Occipital lobe (tissue), 2 donors: Measurements from ENCODE around the gene PRDM15. TPM values are rescaled to one million over a fixed set of nuclear protein-coding genes. Genes with fewer than 3 reads are reported as not detected.

Experiments
- DNase-seq: peaks from one replicate; lab custom pipeline; 2025; lab: John Stamatoyannopoulos, UW
- total RNA-seq: library from RNA; depleted of rRNA; stranded (reverse); fragments of >200 nt; gene quantifications from one replicate; pipeline ENCODE4 v1.2.3, GENCODE V29; 2014

PRDM15 gene
- total RNA-seq, 1 donor from 2014 or later: 6.7 TPM

- DNase-seq: no peak
Measured at GRCh38 chr21:41825216-41825615, 53.9 kb downstream of the PRDM15 start.

DNA sequence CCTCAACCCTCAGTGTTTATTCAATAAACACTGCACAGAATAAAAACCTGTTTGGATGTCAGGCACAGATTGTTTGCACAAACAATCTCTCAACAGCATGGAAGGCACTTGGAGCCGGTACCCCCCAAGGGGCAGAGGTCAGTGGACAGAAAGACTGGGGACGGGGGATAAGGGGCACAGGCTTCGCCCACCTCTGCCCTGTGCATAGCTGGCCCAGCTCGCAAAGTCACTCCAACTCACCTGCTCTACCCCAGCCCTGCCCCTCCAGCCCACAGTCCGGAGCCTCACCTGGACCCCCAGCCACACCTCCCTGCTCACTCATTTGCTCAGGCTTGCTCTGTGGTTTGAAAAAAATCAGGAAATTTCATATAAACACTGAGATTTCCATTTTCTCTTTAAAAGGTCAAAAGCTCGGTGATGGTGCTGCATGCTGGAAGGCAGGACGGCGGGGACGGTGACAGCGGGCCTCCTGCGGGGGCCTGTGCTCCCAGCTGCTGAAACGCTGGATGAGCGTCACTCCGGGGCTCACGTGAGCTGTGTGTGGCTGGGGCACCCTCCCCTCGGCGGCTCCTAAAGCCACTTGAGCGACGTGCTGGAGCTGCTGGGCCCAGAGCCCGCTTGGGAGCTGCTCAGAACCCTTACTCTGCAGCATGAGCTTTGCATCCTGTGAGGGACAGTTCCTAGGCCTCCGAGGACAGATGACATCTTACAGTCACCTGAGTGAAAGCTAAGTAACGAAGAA is 54.5 kb downstream of the PRDM15 start:
- no peak for DNase-seq

- no peak for DNase-seq
Measured at GRCh38 chr21:41823906-41824305, 55.2 kb downstream of the PRDM15 start.

DNA sequence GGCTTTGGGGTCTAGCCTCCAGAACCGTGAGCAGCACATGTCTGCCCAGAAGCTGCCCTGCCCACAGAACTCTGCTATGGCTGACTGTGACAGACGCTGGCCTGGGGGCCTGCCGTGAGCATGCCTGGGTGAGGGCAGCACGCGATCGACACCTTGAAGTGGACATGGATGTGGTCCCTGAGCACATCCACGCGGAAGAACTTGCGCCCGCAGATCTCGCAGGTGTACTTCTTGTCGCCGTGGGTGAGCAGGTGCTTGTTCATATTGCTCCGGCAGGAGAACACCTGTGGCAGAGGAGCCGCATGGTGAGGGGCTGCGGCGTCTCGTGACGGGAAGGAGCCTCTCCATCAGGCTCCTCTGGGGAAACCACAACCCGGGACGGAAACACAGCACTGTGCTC is 56.0 kb downstream of the PRDM15 start:
- no peak for DNase-seq

DNA sequence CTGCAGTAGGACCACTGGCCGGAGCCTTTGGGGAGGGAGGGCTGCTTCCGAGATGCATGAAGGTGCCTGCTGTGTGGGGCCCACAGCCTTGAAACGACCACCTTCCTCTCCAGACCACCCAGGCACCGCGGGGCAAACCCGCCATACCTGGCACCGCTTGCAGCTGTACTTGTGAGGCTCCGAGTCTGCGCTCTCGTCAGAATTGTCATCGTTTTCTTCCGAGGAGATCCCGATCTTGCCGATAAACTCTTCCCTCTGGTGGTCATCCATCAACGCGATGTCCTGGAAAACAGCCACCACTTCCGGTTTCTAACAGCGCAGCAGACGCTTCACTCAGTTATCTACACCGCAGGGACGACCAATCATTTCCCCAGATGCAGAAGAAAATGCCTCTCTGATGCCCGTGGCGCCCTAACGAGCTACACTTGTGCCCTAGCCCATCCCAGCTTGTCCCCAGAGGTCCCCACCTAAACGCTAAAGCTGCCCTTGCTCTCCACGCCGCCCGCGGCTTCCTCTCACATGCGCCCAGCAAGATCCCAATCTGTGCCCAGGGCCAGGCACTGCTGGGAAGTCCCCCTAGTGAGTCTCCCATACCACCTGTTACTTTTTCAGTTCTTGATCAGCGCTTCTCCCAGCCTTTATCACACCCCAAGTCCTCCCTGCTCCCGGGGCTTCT is 57.2 kb downstream of the PRDM15 start:
- no peak for DNase-seq

- no peak for DNase-seq
Measured at GRCh38 chr21:41821081-41821755, 57.9 kb downstream of the PRDM15 start.

GRCh38 chr21:41820384-41821080 is 58.6 kb downstream of the PRDM15 start:
- no peak for DNase-seq

DNA sequence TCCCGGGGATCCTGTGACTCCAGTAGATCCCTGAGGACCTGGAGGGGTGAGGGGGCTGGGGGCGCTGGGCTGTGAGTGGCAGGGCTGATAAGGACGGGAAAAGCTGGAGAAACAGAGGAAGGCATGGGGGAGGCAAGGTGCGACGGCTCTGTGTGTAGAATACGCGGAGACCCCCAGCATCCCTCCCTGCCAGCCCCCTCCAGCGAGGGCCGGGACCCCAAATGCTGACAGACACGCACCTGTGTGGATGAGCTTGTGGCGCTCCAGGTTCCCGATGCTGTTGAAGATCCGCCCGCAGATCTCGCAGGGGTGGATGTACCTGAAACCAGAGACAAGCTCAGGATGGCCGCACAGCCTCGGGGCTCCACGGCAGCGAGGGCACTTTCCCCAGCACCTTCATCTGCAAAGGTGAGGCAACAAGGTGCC is 59.3 kb downstream of the PRDM15 start:
- DNase-seq: no peak

GRCh38 chr21:41819236-41819855 is 59.8 kb downstream of the PRDM15 start:
- no peak for DNase-seq

DNA sequence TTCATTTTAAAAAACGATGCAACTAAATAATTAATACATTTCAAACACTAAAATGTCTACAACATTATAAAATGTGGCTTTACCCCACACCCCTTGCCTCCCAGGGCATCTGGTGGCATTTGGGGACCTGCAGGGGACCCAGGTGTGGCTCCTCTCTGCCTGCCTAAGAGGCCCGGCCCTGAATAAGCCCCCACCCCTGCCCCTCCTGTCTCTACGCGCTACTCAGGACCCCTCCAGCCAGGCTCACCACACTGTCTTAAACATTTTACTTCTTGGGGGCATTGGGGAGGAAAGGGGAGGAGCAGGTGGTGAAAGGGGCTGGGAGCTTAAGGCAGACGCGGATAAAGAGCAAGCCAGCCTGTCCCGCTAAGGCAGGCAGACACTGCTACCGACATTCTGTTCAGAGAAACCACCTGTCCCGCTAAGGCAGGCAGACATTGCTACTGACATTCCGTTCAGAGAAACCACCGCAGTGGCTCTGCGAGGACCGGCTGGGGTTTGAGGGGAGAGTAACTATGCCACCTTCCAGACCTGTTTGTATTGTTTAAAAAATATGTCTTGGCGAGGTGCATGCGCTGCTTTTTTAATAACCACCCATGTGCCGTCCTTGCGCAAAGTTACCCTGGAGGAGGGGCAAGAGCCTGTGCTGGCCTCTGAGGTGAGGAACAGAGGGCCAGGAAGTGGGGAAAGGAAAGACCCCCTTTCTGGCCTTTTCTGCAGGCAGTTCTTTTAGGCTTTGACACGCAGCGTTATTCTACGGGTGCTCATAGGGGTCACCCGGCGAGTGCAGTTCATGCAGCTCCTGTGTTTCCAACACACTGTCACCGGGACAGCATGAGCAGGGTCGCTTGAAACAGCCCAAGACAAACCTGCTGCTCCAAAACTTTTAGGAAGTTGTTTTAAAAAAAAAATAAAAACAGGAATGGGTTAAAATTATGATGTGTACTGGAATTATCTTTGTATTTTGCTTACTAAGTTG is 61.0 kb downstream of the PRDM15 start:
- DNase-seq: no peak

- peak; percentile 15 for DNase-seq
Measured at GRCh38 chr21:41817228-41817627, 61.9 kb downstream of the PRDM15 start.

DNA sequence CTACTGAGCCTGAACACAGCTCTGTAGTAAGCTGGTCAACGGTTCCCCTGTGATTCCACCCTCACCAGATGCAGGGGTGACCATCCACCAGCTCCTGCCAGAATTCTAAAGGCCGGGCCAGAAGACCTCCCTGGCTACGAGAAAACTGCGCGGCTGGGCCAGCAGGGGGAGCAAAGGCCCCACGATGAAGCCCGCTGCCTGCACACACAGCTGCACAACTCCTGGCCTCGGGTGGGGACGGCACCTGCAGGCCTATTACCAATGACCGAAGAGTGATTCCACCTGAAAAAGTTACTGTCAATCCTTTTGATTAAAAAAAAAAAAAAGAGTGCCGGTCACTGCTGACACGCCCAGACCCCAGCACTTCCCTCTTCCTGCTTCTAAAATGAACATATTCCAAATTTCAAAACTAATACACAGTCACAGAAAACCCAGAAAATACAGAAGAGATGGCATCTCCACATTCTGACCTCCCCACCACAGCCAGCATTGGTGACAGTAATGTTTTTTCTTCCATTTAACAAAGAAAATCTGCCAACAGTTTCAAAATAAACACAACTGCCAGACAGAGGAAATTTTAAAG is 62.5 kb downstream of the PRDM15 start:
- peak; percentile 23 for DNase-seq

DNA sequence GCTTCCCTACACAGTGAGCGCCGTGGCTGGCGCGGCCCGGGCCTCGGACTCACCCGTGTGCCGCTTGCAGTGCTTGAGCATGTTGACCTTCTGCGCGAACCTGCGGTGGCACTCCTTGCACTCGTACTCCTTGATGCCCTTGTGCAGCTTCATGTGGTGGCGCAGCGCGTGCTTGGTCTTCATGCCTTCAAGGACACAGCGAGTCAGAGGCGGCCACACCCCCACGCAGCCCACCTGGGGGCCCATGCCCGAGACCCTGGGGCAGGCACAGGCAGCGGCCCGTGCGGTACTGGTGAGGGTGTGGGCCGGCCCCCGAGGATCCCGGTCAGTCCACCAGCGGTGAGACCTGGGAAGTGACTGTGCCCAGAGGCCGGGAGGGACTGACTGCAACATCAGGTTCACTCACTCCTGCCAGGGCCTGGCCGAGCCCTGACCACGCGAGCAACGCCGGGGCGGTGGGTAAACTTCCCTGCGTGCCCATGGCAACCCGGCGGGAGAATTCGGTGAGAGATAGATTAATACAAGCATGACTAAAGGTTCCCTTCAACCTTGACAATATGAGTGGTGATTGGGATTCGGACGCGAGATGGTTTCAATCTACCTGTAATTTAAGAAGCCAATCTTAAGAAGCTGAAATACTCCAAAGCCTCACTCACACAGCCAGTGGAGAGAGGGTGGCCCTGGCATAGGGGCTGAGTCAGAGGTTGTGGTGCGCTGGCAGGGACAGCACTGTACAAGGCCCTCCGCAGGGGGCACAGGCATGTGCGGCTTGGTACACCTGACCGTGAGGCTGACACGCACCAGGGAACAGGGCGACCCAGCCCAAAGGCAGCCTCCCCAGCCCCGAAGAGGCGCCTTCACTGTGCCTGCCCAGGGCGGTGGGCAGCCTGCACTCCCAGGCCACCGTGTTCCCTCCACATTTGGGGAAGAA is 63.2 kb downstream of the PRDM15 start:
- DNase-seq: no peak

DNA sequence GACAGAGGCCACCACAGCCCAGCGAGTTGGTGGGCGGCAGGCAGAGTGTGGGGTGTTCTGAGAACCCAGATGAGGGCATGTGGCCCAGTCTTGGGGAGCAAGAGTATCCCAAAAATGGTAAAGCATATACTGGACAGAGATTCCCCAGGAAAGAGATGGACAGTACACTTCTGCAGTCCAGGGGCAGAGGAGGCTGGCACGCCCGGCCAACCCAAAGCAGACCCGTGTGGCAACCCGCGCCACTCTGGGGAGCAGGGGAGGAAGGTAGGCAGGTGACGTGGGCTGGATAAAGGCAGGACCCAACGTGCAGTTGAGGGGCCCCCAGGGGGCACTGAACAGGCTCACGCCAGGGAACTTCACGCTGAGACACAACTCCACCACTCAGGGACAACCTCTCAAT is 65.9 kb downstream of the PRDM15 start:
- DNase-seq: no peak

DNA sequence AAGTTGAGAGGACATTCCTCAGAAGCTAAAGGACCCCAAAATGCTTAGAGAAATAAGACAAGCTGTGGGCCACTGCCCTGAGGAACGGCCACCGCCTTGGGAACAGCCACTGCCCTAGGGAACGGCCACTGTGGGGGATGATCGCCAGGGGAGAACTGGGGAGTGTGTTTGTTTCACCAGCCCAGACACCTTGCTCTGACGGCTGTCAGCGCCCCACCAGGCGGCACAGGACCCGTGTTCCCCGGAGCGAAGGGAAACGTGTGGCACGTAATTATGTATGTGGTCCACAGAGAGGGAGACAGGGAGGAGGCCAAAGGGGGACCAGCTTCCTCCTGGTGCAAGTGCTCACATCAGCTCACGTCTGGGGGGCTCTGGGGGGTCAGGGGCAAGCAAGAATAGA is 66.5 kb downstream of the PRDM15 start:
- no peak for DNase-seq

DNA sequence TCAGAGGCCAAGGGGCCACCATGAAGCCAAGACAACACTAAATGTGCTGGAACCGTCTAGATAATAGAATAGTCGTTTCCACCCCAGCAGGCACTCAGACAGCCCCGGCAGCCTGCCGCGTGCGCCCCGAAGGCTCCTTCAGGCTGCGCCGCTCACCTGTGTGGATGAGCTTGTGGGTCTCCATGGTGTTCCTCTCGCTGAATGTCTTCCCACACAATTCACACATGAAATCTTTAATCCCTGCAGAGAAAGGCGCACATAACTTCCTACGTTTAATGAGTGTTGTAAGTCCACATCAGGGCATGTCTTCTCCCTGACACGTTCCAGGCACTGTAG is 68.6 kb downstream of the PRDM15 start:
- DNase-seq: no peak

DNA sequence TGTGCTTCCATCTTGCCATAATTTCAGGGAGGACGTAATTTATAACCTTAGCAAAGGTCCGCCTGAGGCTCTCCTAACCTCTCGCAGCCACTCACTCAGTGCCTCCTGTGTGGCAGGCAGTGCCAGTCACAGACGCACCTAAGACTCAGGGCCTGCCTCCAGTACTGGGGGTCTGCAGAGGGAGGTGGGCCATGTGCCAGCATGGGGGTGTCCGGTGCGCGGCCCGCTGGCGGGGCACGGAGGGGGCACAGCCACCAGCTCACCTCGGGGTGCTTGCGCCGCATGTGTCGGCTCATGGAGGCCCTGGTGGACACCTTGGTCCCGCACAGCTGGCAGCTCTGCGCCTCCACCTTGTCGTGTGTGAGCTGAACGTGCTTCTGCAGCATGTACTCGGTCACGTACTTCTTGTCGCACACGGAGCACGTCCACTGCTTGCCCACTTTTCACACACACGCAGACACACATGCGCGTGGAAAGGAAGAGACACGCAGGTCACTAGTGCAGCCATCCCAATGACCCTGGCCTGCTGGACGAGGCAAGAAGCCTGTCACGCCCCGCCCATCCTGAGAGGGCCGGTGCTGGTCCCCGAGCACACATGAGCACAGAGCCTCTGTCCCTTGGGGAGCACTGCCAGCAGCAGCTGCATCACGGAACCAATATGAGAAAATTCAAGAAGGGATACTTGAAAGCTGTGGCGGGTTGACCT is 69.1 kb downstream of the PRDM15 start:
- DNase-seq: no peak

DNA sequence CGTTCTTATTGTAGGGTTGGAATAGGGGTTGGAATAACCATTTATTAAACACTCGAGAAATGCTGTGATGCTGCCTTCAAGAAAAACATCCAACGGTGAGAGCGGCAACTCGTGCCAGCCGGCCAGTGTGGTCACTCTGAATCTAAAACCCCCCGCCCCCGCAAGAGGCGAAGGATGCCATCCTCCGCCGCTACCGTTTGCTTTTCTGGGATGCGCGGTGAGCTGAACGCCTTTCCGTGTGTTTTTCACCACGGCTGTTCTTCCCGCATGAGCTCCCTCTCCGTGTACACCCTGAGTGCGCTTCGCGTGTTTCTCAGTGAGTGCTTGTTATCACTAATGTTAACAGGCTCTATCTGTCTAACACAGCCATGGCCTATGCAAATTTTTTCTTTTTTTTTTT is 70.3 kb downstream of the PRDM15 start:
- DNase-seq: no peak
